ENCODE results near the gene NOXRED1.
"Not testable (repeated sequence)": the region's sequence is repeated elsewhere in the genome, so short reads cannot be mapped to it uniquely, and the experiment has no call there.

NOXRED1 gene

GRCh38 chr14:77423423-77423822 is at the start of gene NOXRED1:
Gene NOXRED1 (minus strand): TSS chr14:77423523. CDS start chr14:77422889, 634 bp downstream.
- no peak for DNase-seq

GRCh38 chr14:77470224-77470870 is 47.0 kb upstream of the NOXRED1 start:
- no peak for DNase-seq

DNA sequence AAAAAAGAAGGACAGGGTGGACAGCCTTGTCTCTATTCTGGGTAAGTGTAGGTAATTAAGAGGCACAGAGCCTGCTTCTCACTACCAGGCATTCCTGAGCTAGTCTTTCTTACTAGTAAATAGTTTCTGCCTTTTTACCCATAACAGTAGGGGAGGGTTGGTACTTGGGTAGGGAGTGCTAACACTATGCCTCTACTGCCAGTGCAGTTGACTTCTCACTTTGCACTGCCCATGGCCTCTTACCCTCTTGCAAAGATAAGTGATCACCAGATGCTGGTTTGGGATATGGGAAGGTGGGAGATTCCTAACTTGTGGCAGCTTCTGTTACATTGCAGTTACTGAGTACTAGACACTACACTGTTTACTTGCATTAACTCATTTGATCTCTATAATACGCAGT is 46.2 kb upstream of the NOXRED1 start:
- DNase-seq, result no peak

GRCh38 chr14:77469067-77469505 is 45.8 kb upstream of the NOXRED1 start:
- DNase-seq, result no peak

DNA sequence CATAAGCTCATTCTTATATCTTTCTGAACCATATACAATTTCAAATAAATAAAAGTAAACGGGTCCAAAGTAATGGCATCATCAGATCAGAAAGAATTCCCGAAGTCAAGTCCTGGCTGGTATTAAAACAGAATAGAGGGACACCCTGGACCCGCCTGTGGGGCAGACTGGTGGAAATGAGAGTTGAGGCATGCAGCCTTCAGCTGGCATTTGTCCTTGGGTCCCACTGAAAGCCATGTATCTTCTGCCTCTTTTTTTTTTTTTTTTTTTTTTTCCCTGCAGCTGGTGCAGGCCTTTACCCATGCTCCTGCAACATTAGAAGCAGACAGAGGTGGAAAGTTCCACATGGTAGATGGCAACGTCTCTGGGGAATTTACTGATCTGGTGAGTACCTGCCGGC is 44.5 kb upstream of the NOXRED1 start:
- DNase-seq, result no peak

GRCh38 chr14:77459072-77459723 is 35.9 kb upstream of the NOXRED1 start:
- peak; percentile 29 for DNase-seq

DNA sequence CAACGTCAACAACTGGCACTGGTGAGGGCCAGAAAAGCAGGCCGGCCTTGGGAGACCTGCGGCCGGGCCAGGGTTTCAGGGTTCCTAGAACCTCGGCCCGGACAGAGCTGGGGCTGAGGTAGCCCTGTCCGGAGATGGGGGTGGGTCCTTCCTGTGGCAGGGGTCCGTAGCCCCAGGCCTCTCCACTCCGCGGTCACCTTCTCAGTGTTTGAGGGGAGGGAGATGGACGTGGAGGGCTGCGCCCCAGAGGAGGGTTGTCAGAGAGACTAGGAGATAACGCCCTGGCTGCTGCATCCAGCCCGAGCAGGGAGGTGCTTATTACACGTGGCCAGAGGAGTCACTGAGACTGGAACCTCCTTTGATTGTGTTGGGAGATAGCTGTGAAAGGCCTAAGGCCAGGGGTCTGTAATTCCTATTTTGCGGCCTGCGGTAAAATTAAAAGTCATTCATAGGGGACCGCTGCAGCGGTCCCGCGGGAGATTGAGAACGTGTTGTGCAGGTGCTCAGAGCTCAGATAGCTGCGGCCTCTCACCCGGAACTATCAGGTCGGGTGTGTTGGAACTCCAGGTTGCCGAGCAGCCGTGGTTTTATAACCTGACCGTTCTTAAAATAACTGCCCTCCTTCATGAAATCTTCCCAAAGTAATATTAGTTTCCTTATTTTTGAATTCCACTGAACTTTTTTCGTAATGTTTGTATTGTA is 35.1 kb upstream of the NOXRED1 start:
- no peak for DNase-seq

- DNase-seq, result peak; percentile 93
Measured at GRCh38 chr14:77457522-77458248, 34.4 kb upstream of the NOXRED1 start, which contains the start of the genes AHSA1 and VIPAS39. Gene AHSA1 (plus strand): TSS chr14:77458093. CDS start chr14:77458190, 97 bp downstream. Gene VIPAS39 (minus strand): TSS chr14:77457601. CDS start chr14:77454102, 3,499 bp downstream.

- DNase-seq, result no peak
Measured at GRCh38 chr14:77457115-77457521, 33.8 kb upstream of the NOXRED1 start.

GRCh38 chr14:77455966-77456640 is 32.8 kb upstream of the NOXRED1 start:
- no peak for DNase-seq

GRCh38 chr14:77442196-77442595 is 18.9 kb upstream of the NOXRED1 start:
- no peak for DNase-seq

DNA sequence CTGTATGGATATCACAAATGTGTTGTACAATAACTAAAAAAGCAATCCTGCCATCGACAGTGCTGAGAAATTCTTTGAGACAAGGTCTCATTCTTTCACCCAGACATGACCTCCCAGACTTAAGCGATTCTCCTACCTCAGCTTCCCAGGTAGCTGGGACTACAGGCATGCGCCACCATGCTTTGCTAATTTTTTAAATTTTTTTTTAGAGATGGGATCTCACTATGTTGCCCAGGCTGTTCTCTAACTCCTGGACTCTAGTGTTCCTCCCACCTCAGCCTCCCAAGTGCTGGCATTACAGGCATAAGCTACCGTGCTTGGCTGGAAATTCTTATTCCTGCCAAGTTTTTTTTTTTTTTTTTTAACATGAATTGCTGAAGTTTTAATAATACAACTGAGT is 16.5 kb upstream of the NOXRED1 start:
- no peak for DNase-seq

DNA sequence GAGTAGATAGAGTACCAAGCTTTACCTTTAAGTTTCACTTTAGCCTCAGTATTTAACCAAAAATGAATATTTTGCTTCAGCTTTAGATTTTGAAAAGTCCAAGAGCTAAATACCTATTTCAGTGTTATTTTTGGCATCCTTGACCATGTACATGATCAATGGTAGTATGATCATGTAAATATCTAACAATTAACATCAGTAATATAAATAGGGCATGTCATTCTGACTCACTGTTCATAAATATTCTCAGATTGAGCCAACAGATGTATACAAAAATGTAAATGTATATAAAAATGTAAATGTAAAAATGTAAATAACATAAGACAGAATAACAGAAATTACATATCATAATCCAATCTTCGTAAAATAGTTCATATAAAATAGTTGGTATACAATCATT is 15.3 kb upstream of the NOXRED1 start:
- no peak for DNase-seq

DNA sequence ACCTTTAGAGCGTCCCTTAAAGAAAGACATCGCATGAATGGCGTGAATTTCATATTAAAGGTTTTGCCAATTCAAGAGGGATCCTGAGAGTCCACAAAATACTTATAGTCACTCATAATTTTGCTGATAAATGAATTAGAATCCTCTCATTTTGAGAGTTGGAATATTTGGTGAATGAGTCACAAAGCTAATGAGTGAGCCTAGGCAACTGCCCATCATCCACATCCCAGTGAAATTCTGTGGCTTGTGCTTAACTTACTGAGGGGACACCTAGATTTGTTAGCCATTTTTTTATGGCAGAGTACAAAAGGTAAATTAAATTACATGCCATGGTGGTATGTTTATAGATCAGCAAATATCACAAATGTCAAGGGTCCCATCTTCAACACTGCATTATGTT is 12.7 kb upstream of the NOXRED1 start:
- DNase-seq, result no peak

DNA sequence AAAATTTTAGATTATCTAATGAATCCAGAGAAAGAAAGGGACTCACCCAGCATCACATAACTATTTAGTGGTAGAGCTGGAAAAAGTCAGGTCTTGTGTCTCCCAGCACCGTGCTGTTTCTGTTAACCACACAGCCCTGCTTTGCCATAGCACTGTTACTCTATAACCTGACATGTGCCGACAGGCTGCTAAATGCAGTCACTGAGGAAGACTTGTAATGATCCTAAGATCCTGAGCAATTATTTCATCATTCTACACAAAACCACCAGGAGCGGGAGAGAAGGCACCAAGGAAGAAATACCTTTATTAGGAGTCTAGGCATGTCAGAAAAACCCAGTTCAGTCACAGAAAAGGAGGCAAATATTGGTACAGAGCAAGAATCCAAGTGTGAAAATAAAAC is 3.1 kb upstream of the NOXRED1 start:
- no peak for DNase-seq

- no peak for DNase-seq
Measured at GRCh38 chr14:77424862-77425261, 1.5 kb upstream of the NOXRED1 start.

DNA sequence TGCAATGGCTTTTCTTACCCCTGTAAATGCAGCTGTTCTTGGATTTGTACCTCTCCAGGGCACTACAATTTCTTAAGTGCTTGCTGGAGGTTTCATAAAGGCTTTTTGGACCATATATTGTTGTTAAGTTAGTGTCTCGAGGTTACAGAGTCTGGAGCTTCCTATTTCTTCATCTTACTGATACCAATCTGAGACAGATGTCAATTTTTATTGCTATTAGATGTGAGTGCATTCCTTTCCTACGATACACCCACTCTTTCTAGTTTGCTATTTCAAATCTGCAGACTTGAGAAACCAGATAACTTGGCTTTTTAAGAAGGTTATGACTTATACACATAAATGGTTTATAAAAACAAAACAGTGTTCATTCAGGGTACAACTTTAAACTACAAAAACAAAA is 2.1 kb downstream of the NOXRED1 start:
- no peak for DNase-seq

DNA sequence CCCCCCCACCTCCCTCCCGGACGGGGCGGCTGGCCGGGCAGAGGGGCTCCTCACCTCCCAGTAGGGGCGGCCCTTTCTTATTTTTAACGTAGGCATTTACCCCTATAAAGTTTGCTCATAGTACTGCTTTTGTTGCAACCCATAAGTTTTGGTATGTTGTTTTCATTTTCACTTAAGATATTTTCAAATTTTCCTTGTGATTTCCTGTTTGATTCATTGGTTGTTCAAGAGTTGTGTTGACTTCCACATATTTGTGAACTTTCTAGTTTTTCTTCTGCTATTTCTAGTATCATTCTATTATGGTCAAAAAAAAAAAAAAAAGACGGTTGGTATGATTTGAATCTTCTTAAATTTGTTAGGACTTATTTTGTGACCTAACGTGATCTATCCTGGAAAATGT is 6.5 kb downstream of the NOXRED1 start:
- no peak for DNase-seq

GRCh38 chr14:77416098-77416497 is 7.2 kb downstream of the NOXRED1 start:
- DNase-seq, result not testable (repeated sequence)

- DNase-seq, result not testable (repeated sequence)
Measured at GRCh38 chr14:77415403-77416030, 7.8 kb downstream of the NOXRED1 start.

DNA sequence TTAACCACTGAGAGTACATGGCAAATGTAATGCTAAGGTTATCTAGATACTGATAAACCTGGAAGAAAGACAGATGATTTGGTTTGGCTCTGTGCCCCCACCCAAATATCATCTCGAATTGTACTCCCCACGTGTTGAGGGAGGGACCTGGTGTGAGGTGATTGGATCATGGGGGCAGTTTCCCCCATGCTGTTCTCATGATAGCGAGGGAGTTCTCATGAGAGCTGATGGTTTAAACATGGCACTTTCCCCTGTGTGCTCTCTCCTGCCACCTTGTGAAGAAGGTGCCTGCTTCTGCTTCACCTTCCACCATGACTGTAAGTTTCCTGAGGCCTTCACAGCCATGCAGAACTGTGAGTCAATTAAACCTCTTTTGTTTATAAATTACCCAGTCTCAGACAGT is 14.2 kb downstream of the NOXRED1 start:
- no peak for DNase-seq

GRCh38 chr14:77407158-77407557 is 16.2 kb downstream of the NOXRED1 start:
- no peak for DNase-seq
